H1 (cell line): ENCODE data around the gene PXN. TPM values are rescaled to one million over a fixed set of nuclear protein-coding genes. Genes with fewer than 3 reads are reported as not detected.

Experiments used
- CTCF ChIA-PET: fragments of 300-600 bp; sonication (Branson Sonifier 250); formaldehyde crosslinking; loops from one replicate; lab custom pipeline; 2021; ENCODE audit not compliant: partially characterized antibody; lab: Charles Lee
- POLR2A ChIA-PET: fragments of 300-600 bp; sonication (Branson Sonifier 250); formaldehyde crosslinking; loops from one replicate; lab custom pipeline; 2021; ENCODE audit warnings: inconsistent platforms; ENCODE audit not compliant: partially characterized antibody; lab: Charles Lee
- DNase-seq, 2 experiments: peaks; one replicate each; pipeline versions ENCODE4 v3.0.0 to v3.0.0-alpha.2; 2010 to 2022; ENCODE audit warnings: low spot score in 2 of 2, low read depth in 1 of 2, mixed read lengths in 1 of 2
- FAIRE-seq: peaks from 2 replicates; lab custom pipeline; 2011; peaks lifted over from hg19 to GRCh38; lab: Jason Lieb, UNC
- H2AFZ ChIP-seq: 2 replicates; pipeline ENCODE4 v1.8.1; 2012; ENCODE audit warnings: low read length, inconsistent platforms
- H2AK5ac ChIP-seq: 2 replicates; pipeline ENCODE4 v1.6.1; 2013; ENCODE audit warnings: low read depth, low read length
- H2BK120ac ChIP-seq: replicated peaks from 2 replicates; pipeline ENCODE3; 2013; ENCODE audit warnings: low read depth, low read length, inconsistent platforms
- H2BK12ac ChIP-seq: 2 replicates; pipeline ENCODE4 v1.6.1; 2013; ENCODE audit warnings: low read depth, low read length
- H2BK15ac ChIP-seq: 2 replicates; pipeline ENCODE4 v1.6.1; 2013; ENCODE audit warnings: low read length
- H2BK20ac ChIP-seq: 2 replicates; pipeline ENCODE4 v1.6.1; 2013; ENCODE audit warnings: low read length
- H2BK5ac ChIP-seq: 2 replicates; pipeline ENCODE4 v1.6.1; 2013; ENCODE audit warnings: low read depth, low read length
- H3K14ac ChIP-seq: 2 replicates; pipeline ENCODE4 v1.6.1; 2013; ENCODE audit warnings: inconsistent platforms; ENCODE audit not compliant: insufficient read length
- H3K18ac ChIP-seq: 2 replicates; pipeline ENCODE4 v1.6.1; 2013; ENCODE audit warnings: low read length; ENCODE audit errors: extremely low read depth
- H3K23ac ChIP-seq: 2 replicates; pipeline ENCODE4 v1.6.1; 2013; ENCODE audit warnings: inconsistent platforms; ENCODE audit not compliant: insufficient read length
- H3K23me2 ChIP-seq: 2 replicates; pipeline ENCODE4 v1.6.1; 2013; ENCODE audit warnings: low read depth, low read length
- H3K27ac ChIP-seq: 2 replicates; pipeline ENCODE4 v1.6.1; 2011; ENCODE audit warnings: low read depth, low read length, inconsistent platforms
- H3K27me3 ChIP-seq, 4 experiments: replicated peaks in 1 of 4; 1 replicate in 1 of 4; 2 replicates in 3 of 4; pipeline versions ENCODE4 v1.6.1 to v1.8.1; 2011 to 2013; ENCODE audit warnings: low read length in 3 of 4, mild to moderate bottlenecking in 3 of 4, inconsistent platforms in 2 of 4, mixed read lengths in 2 of 4, moderate library complexity in 1 of 4; ENCODE audit not compliant: control insufficient read depth in 3 of 4, insufficient read depth in 3 of 4; ENCODE audit errors: extremely low read depth in 1 of 4
- H3K36me3 ChIP-seq, 4 experiments: 2 replicates each; pipeline versions ENCODE4 v1.6.1 to v1.8.1; 2011 to 2013; ENCODE audit warnings: mild to moderate bottlenecking in 4 of 4, low read length in 3 of 4, moderate library complexity in 2 of 4, control low read depth in 1 of 4, inconsistent platforms in 1 of 4; ENCODE audit not compliant: insufficient read depth in 4 of 4, control insufficient read depth in 2 of 4
- H3K4ac ChIP-seq: replicated peaks from 2 replicates; pipeline ENCODE3; 2013; ENCODE audit warnings: low read length, low read depth, mixed read lengths, inconsistent platforms; ENCODE audit not compliant: insufficient read length
- H3K4me1 ChIP-seq, 4 experiments: replicated peaks in 1 of 4; 1 replicate in 1 of 4; 2 replicates in 3 of 4; pipeline versions ENCODE4 v1.6.1 to v1.8.1; 2011 to 2013; ENCODE audit warnings: low read length in 3 of 4, inconsistent platforms in 2 of 4, mixed read lengths in 1 of 4; ENCODE audit not compliant: insufficient read depth in 4 of 4, control insufficient read depth in 3 of 4
- H3K4me2 ChIP-seq, 2 experiments: 2 replicates each; pipeline versions ENCODE4 v1.6.1 to v1.8.1; 2011 to 2013; ENCODE audit warnings: low read depth in 2 of 2, low read length in 2 of 2, control low read depth in 1 of 2, inconsistent platforms in 1 of 2, mild to moderate bottlenecking in 1 of 2; ENCODE audit not compliant: insufficient read depth in 1 of 2
- H3K4me3 ChIP-seq, 4 experiments: fragments of 200-600, 300-600 bp in 1 of 4; sonication (generic), shearing (Covaris generic), sonication (Bioruptor Twin) in 1 of 4; 2 replicates each; pipeline versions ENCODE4 v1.5.1 to v1.8.1; 2011 to 2016; ENCODE audit warnings: low read length in 4 of 4, low read depth in 3 of 4, control low read depth in 2 of 4, inconsistent platforms in 2 of 4, mild to moderate bottlenecking in 2 of 4, mixed read lengths in 1 of 4, moderate library complexity in 1 of 4; ENCODE audit not compliant: insufficient read depth in 2 of 4; ENCODE audit errors: extremely low read depth in 1 of 4
- H3K56ac ChIP-seq: replicated peaks from 2 replicates; pipeline ENCODE3; 2013; ENCODE audit warnings: low read depth, mild to moderate bottlenecking, mixed read lengths, low read length, inconsistent platforms; ENCODE audit not compliant: insufficient read length
- H3K79me1 ChIP-seq: 2 replicates; pipeline ENCODE4 v1.6.1; 2013; ENCODE audit warnings: low read depth, low read length, control low read depth
- H3K79me2 ChIP-seq, 2 experiments: 2 replicates each; pipeline versions ENCODE4 v1.6.1 to v1.8.1; 2012 to 2013; ENCODE audit warnings: low read length in 2 of 2, mild to moderate bottlenecking in 2 of 2, inconsistent platforms in 1 of 2; ENCODE audit not compliant: insufficient read depth in 2 of 2, control insufficient read depth in 1 of 2
- H3K9ac ChIP-seq, 4 experiments: replicated peaks in 1 of 4; 1 replicate in 1 of 4; 2 replicates in 3 of 4; pipeline versions ENCODE4 v1.6.1 to v1.8.1; 2011 to 2013; ENCODE audit warnings: low read depth in 3 of 4, low read length in 3 of 4, control low read depth in 2 of 4, mild to moderate bottlenecking in 2 of 4, moderate library complexity in 2 of 4, inconsistent platforms in 1 of 4; ENCODE audit errors: extremely low read depth in 1 of 4
- H3K9me3 ChIP-seq, 2 experiments: 2 replicates each; pipeline versions ENCODE4 v1.6.1 to v1.8.1; 2012 to 2013; ENCODE audit warnings: mild to moderate bottlenecking in 2 of 2, moderate library complexity in 2 of 2, control low read depth in 1 of 2, inconsistent platforms in 1 of 2, low read depth in 1 of 2, low read length in 1 of 2, mixed read lengths in 1 of 2; ENCODE audit not compliant: insufficient read depth in 2 of 2
- H4K20me1 ChIP-seq, 2 experiments: replicated peaks in 1 of 2; 2 replicates each; pipeline versions ENCODE3 to v1.8.1; 2011 to 2013; ENCODE audit warnings: inconsistent platforms in 2 of 2, low read length in 2 of 2, mild to moderate bottlenecking in 1 of 2; ENCODE audit not compliant: insufficient read depth in 2 of 2, control insufficient read depth in 1 of 2
- H4K5ac ChIP-seq: 2 replicates; pipeline ENCODE4 v1.6.1; 2013; ENCODE audit warnings: low read length, low read depth, mixed read lengths, inconsistent platforms; ENCODE audit not compliant: insufficient read length
- H4K8ac ChIP-seq: 2 replicates; pipeline ENCODE4 v1.8.0; 2013; ENCODE audit warnings: mild to moderate bottlenecking, moderate library complexity, low read length, inconsistent platforms; ENCODE audit not compliant: insufficient read depth; ENCODE audit errors: extremely low read depth
- H4K91ac ChIP-seq: replicated peaks from 2 replicates; pipeline ENCODE3; 2013; ENCODE audit warnings: low read length, mixed read lengths, inconsistent platforms; ENCODE audit not compliant: insufficient read length
- CBX5 ChIP-seq: fragments of 300-800, 300-1000 bp; sonication (generic); IDR thresholded peaks from 2 replicates; pipeline ENCODE4 v1.7.1; 2016; ENCODE audit warnings: antibody characterized with exemption, low read length, low read depth
- CEBPB ChIP-seq: IDR thresholded peaks from 2 replicates; pipeline ENCODE4 v1.6.1; 2012; ENCODE audit warnings: low read depth, low read length
- CTBP2 ChIP-seq: IDR thresholded peaks from 2 replicates; pipeline ENCODE4 v1.7.0; 2011; ENCODE audit warnings: borderline replicate concordance, mild to moderate bottlenecking, moderate library complexity, mixed read lengths, low read length; ENCODE audit not compliant: insufficient read depth, insufficient read length
- GABPA ChIP-seq: IDR thresholded peaks from 2 replicates; pipeline ENCODE4 v1.6.1; 2011; ENCODE audit warnings: mild to moderate bottlenecking, low read length, moderate library complexity, borderline replicate concordance; ENCODE audit not compliant: insufficient read depth
- POLR2A ChIP-seq, 2 experiments: IDR thresholded peaks; 1 replicate in 1 of 2; 2 replicates in 1 of 2; pipeline ENCODE4 v1.6.1; 2011; ENCODE audit warnings: low read depth in 2 of 2, low read length in 2 of 2, mild to moderate bottlenecking in 2 of 2; ENCODE audit errors: control extremely low read depth in 1 of 2
- SIX5 ChIP-seq: IDR thresholded peaks from 2 replicates; pipeline ENCODE4 v1.6.1; 2011; ENCODE audit warnings: mild to moderate bottlenecking, low read depth, low read length
- ZNF274 ChIP-seq: IDR thresholded peaks from 2 replicates; pipeline ENCODE4 v1.7.0; 2012; ENCODE audit warnings: low read length, borderline replicate concordance; ENCODE audit errors: extremely low read depth
- WGBS, 2 experiments: shearing (Covaris generic) in 1 of 2; methylation state at CpG; one replicate each; pipeline versions ENCODE4 v1.1.6 to v1.1.7; 2013 to 2015; ENCODE audit warnings: low lambda C conversion rate in 2 of 2, mixed read lengths in 2 of 2, inconsistent platforms in 1 of 2, low coverage in 1 of 2, missing lambda C conversion rate in 1 of 2; ENCODE audit not compliant: insufficient replicate concordance in 2 of 2, insufficient coverage in 1 of 2, insufficient read length in 1 of 2; ENCODE audit errors: extremely low coverage in 1 of 2, missing lambda C conversion rate in 1 of 2; 5-methylcytosine and 5-hydroxymethylcytosine counted together
- polyA plus RNA-seq, 7 experiments: library from polyadenylated mRNA; depleted of rRNA in 3 of 7; stranded (reverse) in 5 of 7; unstranded in 2 of 7; fragments of >200 nt in 5 of 7; fragments of 200-250 nt in 2 of 7; gene quantifications; 1 replicate in 5 of 7; 2 replicates in 1 of 7; 4 replicates in 1 of 7; pipeline versions ENCODE4 v1.2.1 to v1.2.3, GENCODE V29; 2011 to 2013; ENCODE audit warnings: missing spikeins in 2 of 7, mixed read lengths in 2 of 7
- total RNA-seq: library from RNA; stranded (reverse); fragmentation: NEBNext Ultra II Directional; extraction: Animal tissue kit (Norgen Biotek cat#: 25700); gene quantifications from 2 replicates; pipeline ENCODE4 v1.2.1, GENCODE V29; 2021
- TF ChIP-seq, protein P1 (sequence below): IDR thresholded peaks from 2 replicates; pipeline ENCODE4 v1.6.1; 2011; ENCODE audit warnings: low read depth, mild to moderate bottlenecking, low read length; ENCODE audit not compliant: insufficient read depth
- TF ChIP-seq, protein P2 (sequence below), 3 experiments: IDR thresholded peaks; 1 replicate in 2 of 3; 2 replicates in 1 of 3; pipeline versions ENCODE4 v1.5.1 to v1.6.1; 2011; ENCODE audit warnings: low read length in 3 of 3, mild to moderate bottlenecking in 3 of 3, inconsistent platforms in 2 of 3, low read depth in 1 of 3, moderate library complexity in 1 of 3; ENCODE audit not compliant: insufficient read depth in 1 of 3; ENCODE audit errors: control extremely low read depth in 1 of 3

Gene PXN
- total and polyA plus RNA-seq, 2 of the 8 experiments (the other 6 are each of a cell fraction or from before 2014, with no cell fraction given): 51.0 to 105 TPM

GRCh38 chr12:120252071-120252906 is 13.2 kb downstream of the PXN start:
- H3K18ac ChIP-seq: no peak overlapping the region
- POLR2A ChIA-PET: interaction anchor here (67.0 to 88.3 kb wide), 2 partner anchors 15 to 24 kb away, joined by 4270 read pairs; partner anchors contain the start of genes GCN1, PXN, RNU4-1 and RNU4-2
- FAIRE-seq (no peak), DNase-seq (no peak)
- H3K4me3 ChIP-seq: no peak overlapping the region
- H3K4me2 ChIP-seq: no peak overlapping the region
- H2BK20ac ChIP-seq: no peak overlapping the region
- peaks cover 15% of the 10 kb centered on the region for H3K79me1 ChIP-seq
- peaks cover 0 to 10% (median 5%) of the 10 kb centered on the region in 4 experiments; a peak in 6 of 7 replicates for H3K4me1 ChIP-seq
- no peak overlapping the region for H3K23ac ChIP-seq
- H2BK12ac ChIP-seq: no peak overlapping the region
- no peak overlapping the region for H2AFZ ChIP-seq
- no peak overlapping the region for H4K8ac ChIP-seq
- H4K20me1 ChIP-seq: peaks cover 9 to 23% of the 10 kb centered on the region in 2 experiments
- no peak overlapping the region for H2BK5ac ChIP-seq
- H3K36me3 ChIP-seq: no peaks in the 10 kb centered on the region
- no peaks in the 10 kb centered on the region for H3K23me2 ChIP-seq
- no peak overlapping the region for H3K9ac ChIP-seq
- H3K9me3 ChIP-seq: no peaks in the 10 kb centered on the region
- 93% methylated on average over 12 of the region's 12 CpGs; no CpG with 5 or more reads in 1 of the 2 experiments for WGBS, 2 experiments
- no peak overlapping the region for H3K14ac ChIP-seq
- no peak overlapping the region for H3K56ac ChIP-seq
- H4K5ac ChIP-seq: no peak overlapping the region
- CTCF ChIA-PET: interaction anchor here (22.3 to 34.8 kb wide), 3 partner anchors 4 to 27 kb away, joined by 741 to 930 read pairs (median 741); partner anchors contain the start of gene PXN
- H3K27ac ChIP-seq: no peak overlapping the region
- H2AK5ac ChIP-seq: no peak overlapping the region
- H3K27me3 ChIP-seq: no peaks in the 10 kb centered on the region
- peaks cover 0 to 70% of the 10 kb centered on the region in 2 experiments; a peak in 3 of 4 replicates for H3K79me2 ChIP-seq
- no peak overlapping the region for H2BK15ac ChIP-seq
- H4K91ac ChIP-seq: no peak overlapping the region
- H3K4ac ChIP-seq: no peak overlapping the region
- no peak overlapping the region for H2BK120ac ChIP-seq
- TF ChIP-seq CEBPB: no peak
- no peak for TF ChIP-seq ZNF274
- TF ChIP-seq POLR2A (IDR thresholded peaks at IDR 0.05; ENCODE audit: control extremely low read depth in 1 of 2, low read depth in 2 of 2, low read length in 2 of 2): no peak
- TF ChIP-seq, protein P1, sequence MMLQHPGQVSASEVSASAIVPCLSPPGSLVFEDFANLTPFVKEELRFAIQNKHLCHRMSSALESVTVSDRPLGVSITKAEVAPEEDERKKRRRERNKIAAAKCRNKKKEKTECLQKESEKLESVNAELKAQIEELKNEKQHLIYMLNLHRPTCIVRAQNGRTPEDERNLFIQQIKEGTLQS: no peak
- TF ChIP-seq CTBP2: no peak
- TF ChIP-seq, protein P2, sequence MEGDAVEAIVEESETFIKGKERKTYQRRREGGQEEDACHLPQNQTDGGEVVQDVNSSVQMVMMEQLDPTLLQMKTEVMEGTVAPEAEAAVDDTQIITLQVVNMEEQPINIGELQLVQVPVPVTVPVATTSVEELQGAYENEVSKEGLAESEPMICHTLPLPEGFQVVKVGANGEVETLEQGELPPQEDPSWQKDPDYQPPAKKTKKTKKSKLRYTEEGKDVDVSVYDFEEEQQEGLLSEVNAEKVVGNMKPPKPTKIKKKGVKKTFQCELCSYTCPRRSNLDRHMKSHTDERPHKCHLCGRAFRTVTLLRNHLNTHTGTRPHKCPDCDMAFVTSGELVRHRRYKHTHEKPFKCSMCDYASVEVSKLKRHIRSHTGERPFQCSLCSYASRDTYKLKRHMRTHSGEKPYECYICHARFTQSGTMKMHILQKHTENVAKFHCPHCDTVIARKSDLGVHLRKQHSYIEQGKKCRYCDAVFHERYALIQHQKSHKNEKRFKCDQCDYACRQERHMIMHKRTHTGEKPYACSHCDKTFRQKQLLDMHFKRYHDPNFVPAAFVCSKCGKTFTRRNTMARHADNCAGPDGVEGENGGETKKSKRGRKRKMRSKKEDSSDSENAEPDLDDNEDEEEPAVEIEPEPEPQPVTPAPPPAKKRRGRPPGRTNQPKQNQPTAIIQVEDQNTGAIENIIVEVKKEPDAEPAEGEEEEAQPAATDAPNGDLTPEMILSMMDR (IDR thresholded peaks at IDR 0.05; ENCODE audit: control extremely low read depth in 1 of 3, insufficient read depth in 1 of 3, low read depth in 1 of 3, low read length in 3 of 3): no peak
- no peak for TF ChIP-seq SIX5
- no peak for TF ChIP-seq GABPA
- TF ChIP-seq CBX5: no peak
